Measurements from ENCODE around the gene ART4. TPM values are rescaled to one million over a fixed set of nuclear protein-coding genes. Genes with fewer than 3 reads are reported as not detected.
A peak's percentile ranks its signal among the peaks of the same experiment; 100 is the strongest.

Gene ART4
- total RNA-seq, 1 donor from 2014 or later, result 0.98 TPM

GRCh38 chr12:14776236-14776961 is 66.9 kb downstream of the ART4 start:
- no peaks in the 10 kb centered on the region for H3K36me3 ChIP-seq
- H3K27ac ChIP-seq, result peak overlapping the region; percentile 91
- intact Hi-C loops (cut with DNase I), result loop anchor here (10.0 kb wide), 1 partner anchor 108 kb away; the partner anchor contains the start of gene MGP
- H3K4me1 ChIP-seq, result peaks cover 32% of the 10 kb centered on the region
- TF ChIP-seq POLR2A (IDR thresholded peaks at IDR 0.05) (no peak), CTCF (IDR thresholded peaks at IDR 0.05) (no peak), POLR2AphosphoS5 (IDR thresholded peaks at IDR 0.05; ENCODE audit: insufficient read depth in 1 of 2, low read depth in 1 of 2) (no peak)
- H3K4me3 ChIP-seq, result peak overlapping the region; percentile 79 to 85
- no peaks in the 10 kb centered on the region for H3K27me3 ChIP-seq
- H3K9me3 ChIP-seq, result no peaks in the 10 kb centered on the region
- no peak for DNase-seq (ENCODE audit: extremely low spot score in 2 of 2)

GRCh38 chr12:14775636-14775980 is 67.7 kb downstream of the ART4 start:
- peaks cover 33% of the 10 kb centered on the region for H3K4me1 ChIP-seq
- DNase-seq (ENCODE audit: extremely low spot score in 2 of 2), result no peak
- intact Hi-C loops (cut with DNase I), result loop anchor here (10.0 kb wide), 1 partner anchor 109 kb away; the partner anchor contains the start of gene MGP
- peak overlapping the region; percentile 91 for H3K27ac ChIP-seq
- H3K4me3 ChIP-seq, result peak overlapping the region; percentile 79 to 85
- H3K9me3 ChIP-seq, result no peaks in the 10 kb centered on the region
- H3K27me3 ChIP-seq, result no peaks in the 10 kb centered on the region
- H3K36me3 ChIP-seq, result no peaks in the 10 kb centered on the region
- TF ChIP-seq CTCF (IDR thresholded peaks at IDR 0.05) (no peak), POLR2A (IDR thresholded peaks at IDR 0.05) (no peak)

Other genes with a start within 250 kb of the ART4 start
- gene GUCY2C, start 146.9 kb downstream of the ART4 start, total RNA-seq, result 0.74 TPM
- 12.8 TPM for gene WBP11, start 40.0 kb downstream of the ART4 start, total RNA-seq
- 0.74 TPM for gene C12orf60, start 39.9 kb downstream of the ART4 start, total RNA-seq
- gene SMCO3, start 29.3 kb downstream of the ART4 start, total RNA-seq, result not detected
- 1,065 TPM for gene MGP, start 42.3 kb upstream of the ART4 start, total RNA-seq
- gene ERP27, start 95.0 kb upstream of the ART4 start, total RNA-seq, result 2.2 TPM
- 153 TPM for gene ARHGDIB, start 118.1 kb upstream of the ART4 start, total RNA-seq
- not detected for gene PDE6H, start 129.5 kb upstream of the ART4 start, total RNA-seq